Peyer's patch (tissue), 4 donors: ENCODE measurements around the gene C6.

Source experiments
- CTCF ChIP-seq, 6 experiments: fragments of 450-650 bp in 4 of 6; fragments of 200-600 bp in 2 of 6; sonication (generic) in 1 of 6; IDR thresholded peaks; one replicate each; pipeline ENCODE4 v1.5.1; 2017 to 2019; ENCODE audit warnings: antibody characterized with exemption in 6 of 6, mild to moderate bottlenecking in 3 of 6, moderate library complexity in 1 of 6
- POLR2A ChIP-seq, 2 donors: fragments of 450-650 bp; IDR thresholded peaks; one replicate each; pipeline ENCODE4 v1.5.1; 2017; ENCODE audit warnings: antibody characterized with exemption in 2 of 2, mild to moderate bottlenecking in 2 of 2, moderate library complexity in 2 of 2

- no peak for TF ChIP-seq CTCF (IDR thresholded peaks at IDR 0.05)
- no peak for TF ChIP-seq POLR2A (IDR thresholded peaks at IDR 0.05)
Measured at GRCh38 chr5:41194339-41194738, 19.0 kb downstream of the C6 start.
